ENCODE measurements around the gene IFFO2.

The IFFO2 gene

GRCh38 chr1:18919197-18919905 lies 37.1 kb downstream of the IFFO2 start:
- no peak for DNase-seq

DNA sequence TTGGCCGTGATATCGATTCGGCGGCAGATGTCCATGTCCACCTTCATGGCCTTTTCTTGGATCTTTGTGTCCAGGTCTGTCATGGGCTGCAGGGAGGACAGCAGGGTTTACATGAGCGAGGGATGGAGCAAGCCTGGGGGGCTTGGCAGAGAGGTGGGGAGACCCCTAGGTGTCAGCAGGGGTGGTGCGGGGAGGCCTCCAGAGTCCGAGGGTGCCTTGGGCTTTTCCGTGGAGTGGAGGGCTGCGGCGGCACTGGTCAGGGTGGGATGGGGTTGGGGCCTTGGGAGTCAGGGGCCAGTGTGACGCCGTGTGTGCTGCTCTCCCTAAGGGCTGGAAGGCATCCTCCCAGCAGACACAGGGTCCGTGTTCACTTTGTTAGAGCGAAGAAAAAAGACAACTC lies 38.1 kb downstream of the IFFO2 start:
- DNase-seq, result no peak

GRCh38 chr1:18917071-18917799 lies 39.2 kb downstream of the IFFO2 start:
- DNase-seq, result no peak

DNA sequence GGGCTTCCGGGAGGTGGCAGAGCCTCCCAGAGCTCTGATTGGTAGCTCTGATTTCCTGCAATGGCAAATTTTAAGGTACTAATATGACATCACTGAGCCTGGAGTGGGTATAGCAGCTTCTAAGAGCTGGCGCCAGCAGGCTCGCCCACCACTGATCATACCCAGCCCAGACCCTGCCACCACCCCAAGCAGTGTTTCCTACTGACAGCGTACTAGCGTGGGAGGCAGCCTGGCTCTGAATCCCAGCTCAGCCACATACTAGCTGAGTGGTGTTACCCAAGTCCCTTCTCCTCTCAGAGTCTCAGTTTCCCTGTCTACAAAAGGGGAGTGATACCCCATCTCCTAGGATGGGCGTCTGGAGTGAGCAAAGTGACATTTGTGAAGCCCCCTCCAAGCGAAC lies 41.1 kb downstream of the IFFO2 start:
- DNase-seq, result no peak

GRCh38 chr1:18913065-18913835 lies 43.2 kb downstream of the IFFO2 start:
- peak; percentile 76 for DNase-seq

GRCh38 chr1:18912550-18912949 lies 43.9 kb downstream of the IFFO2 start:
- DNase-seq, result no peak

GRCh38 chr1:18908911-18909771 lies 47.3 kb downstream of the IFFO2 start:
- no peak for DNase-seq

DNA sequence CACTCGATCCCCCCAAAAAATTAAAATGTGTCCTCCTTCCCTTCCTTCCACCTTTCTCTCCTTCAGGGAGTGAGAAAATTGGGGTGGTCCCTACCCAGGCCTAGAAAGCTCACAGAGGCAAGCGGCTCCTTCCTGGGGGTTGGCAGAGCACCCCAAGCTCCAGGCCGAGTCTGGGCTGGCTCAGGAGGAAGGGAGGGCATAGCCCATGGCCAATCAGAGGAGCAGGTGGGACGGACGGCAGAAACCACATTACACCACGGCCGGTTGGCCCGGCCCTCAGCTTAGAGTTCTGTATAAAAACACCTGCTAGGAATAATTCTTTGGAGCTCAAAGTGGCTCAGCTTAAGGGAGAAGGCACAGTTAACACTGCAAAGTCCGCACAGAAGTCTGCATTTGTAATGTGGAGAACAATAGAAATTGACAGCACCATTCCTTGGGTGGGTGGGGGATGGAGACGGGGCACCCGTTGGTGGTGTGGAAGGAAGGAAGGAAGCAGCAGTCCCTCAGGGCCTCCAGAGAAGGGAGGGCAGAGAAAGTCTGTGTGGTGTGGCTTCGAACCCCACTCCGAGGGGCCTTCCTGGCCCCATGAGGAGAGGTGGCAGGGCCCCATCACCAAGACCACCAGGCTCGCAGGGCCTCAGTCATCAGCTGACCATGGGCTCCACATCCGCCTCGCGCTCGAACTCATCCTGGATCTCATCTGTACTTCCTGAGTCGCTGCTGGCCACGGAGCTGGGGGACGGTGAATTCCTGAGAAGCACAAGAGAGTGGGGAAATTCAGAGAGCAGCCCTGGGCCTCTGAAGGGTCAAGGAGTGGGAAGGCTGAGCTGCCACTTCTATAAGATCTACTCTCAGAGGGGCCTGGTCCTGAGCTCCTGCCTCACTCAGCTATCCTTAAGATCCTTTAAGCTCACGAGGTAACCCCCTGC lies 48.3 kb downstream of the IFFO2 start:
- DNase-seq, result no peak

GRCh38 chr1:18907021-18907916 lies 49.2 kb downstream of the IFFO2 start:
- peak; percentile 63 for DNase-seq

DNA sequence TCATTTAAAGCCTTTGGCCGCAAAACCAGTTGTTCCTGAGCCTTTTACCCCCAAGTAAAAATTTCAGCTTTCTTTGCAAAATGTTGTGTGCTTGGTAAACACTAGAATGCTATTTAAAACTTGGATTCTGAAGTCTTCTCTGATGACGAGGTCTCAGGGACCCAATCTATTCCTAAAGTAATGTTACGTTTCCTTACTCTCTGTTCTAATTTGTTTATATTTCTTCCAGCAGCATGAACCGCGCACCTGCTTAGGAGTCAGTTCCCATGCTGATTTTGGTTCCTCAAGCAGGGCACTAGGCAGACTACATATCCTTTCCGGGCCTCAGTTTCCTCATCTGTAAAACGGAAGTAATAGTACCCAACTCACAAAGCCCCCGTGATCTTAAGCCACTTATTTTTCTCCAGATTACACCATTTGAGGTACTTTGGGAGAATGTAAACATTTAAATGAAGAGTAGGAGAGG lies 53.2 kb downstream of the IFFO2 start:
- no peak for DNase-seq

- peak; percentile 99 for DNase-seq
These were observed 53.8 kb downstream of the IFFO2 start, which contains the start of gene ALDH4A1 for GRCh38 chr1:18902523-18903290. ALDH4A1 (minus strand) TSS chr1:18902555; CDS start chr1:18902523, 32 bp downstream.

- peak; percentile 9 for DNase-seq
These were observed 54.4 kb downstream of the IFFO2 start for GRCh38 chr1:18901952-18902522.

DNA sequence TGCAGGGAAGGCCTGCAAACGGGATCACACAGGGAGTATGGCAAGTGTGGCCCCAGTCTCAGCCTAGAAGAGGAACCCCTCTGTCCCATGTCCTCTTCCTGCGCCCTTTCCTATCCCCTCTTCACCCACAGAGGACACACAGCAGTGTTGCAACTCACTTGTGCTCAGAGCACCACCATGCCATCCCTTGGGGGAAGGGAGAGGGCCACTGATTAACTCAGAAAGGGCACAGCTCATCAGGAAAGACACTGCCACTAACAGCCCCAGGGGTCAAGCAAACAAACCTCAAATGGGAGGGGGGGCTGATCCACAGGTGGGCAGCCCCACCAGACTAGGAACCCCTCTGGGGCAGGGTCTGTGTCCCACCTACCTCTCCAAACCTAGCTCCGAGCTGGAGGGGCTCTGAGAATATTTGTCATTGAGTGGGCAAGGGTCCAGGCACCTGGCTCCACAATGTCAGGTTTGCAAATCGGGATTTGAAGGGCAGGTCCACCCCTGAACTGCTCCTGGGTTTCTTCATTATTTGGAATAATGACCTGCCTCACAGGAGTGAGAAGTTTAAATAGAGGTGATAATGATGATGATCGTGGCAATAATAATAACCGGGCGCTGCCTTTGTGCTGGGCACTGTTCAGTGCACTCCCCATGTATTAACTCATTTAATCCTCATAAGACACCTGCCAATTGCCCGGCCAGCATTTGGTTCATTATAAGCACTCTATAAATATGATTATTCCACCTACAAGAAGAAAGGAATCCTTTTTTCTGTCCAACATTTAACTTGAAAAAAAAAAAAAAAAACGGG lies 55.1 kb downstream of the IFFO2 start:
- DNase-seq, result no peak

DNA sequence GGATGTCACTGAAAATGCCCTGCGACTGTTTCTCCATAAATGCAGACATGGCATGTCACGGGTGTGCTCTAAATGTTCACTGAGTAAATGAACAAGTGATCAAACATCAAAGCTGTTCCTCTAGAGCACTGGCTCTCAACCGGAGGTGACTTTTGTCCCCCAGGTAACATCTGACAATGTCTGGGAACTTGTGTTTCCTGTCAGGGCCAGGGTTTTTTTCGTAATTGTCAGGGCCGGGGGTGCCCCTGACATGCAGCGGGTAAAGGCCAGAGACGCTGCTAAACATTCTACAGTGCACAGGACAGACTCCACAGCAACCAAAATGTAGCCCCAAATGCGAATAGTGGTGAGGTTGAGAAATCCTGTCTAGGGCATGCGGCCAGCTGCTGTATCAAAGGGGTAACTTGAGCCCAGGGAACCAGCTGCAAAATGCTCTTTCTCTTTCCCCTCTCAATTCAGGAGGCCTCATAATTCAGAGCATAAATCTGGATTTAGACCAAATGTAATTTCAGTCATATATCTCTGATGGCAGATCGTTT lies 56.1 kb downstream of the IFFO2 start:
- peak; percentile 12 for DNase-seq

DNA sequence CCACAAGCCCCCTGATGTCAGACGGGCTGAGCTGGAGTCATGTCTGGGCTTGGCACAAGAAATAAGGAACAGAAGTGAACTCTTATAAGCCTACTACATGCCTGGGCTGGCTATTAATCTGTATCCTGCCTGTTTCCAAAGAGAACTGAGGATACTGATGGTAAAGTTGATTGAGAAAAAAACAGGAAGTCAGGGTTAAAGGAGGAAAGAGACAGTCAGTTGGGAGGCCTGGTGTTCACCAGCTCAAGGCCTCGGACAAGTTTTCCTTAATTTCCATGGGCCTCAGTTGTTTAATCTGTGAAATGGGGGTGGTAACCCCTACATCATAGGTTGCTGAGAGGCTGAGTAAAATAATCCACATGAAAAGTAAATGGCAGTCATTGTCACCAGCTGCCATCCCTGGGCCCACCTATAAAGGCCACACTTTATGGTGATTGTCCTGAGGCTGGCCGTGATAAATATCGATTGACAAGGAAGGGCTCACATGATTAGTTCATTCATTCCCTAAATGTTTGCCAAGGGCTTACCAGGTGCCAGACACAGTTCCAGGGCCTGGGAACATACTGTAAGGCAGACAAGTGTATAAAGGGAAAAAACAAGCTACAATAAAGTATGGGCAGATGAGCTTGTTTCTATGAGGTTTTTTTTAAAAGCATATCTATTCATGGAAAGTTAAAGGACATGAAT lies 57.0 kb downstream of the IFFO2 start:
- DNase-seq, result no peak

- no peak for DNase-seq
These were observed 57.9 kb downstream of the IFFO2 start for GRCh38 chr1:18898567-18898966.

GRCh38 chr1:18895317-18895716 lies 61.2 kb downstream of the IFFO2 start:
- no peak for DNase-seq

Measured in fibroblast of skin of abdomen (primary cell).